ENCODE data around the gene TMPRSS6.

DNA sequence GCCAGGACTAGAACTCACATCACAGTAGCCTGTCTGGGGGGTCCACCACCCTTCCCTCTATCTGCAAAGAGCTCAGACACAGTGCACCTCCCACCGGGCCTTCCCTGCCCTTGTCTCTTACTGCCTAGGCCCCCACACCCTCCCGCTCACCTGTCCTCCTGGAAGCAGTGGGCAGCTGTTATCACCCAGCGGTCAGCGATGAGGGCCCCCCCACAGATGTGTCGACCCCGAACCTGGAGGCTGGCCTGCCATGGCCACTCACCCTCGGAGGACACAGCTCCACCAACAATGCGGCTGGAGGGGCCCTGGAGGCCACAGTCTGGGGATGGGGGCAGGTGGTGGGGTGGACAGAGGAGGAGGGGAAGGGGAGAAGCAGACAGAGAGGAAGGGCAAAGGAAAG is 39.2 kb downstream of the TMPRSS6 start:
- TF ChIP-seq, protein P1, sequence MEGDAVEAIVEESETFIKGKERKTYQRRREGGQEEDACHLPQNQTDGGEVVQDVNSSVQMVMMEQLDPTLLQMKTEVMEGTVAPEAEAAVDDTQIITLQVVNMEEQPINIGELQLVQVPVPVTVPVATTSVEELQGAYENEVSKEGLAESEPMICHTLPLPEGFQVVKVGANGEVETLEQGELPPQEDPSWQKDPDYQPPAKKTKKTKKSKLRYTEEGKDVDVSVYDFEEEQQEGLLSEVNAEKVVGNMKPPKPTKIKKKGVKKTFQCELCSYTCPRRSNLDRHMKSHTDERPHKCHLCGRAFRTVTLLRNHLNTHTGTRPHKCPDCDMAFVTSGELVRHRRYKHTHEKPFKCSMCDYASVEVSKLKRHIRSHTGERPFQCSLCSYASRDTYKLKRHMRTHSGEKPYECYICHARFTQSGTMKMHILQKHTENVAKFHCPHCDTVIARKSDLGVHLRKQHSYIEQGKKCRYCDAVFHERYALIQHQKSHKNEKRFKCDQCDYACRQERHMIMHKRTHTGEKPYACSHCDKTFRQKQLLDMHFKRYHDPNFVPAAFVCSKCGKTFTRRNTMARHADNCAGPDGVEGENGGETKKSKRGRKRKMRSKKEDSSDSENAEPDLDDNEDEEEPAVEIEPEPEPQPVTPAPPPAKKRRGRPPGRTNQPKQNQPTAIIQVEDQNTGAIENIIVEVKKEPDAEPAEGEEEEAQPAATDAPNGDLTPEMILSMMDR (IDR thresholded peaks at IDR 0.05; ENCODE audit: insufficient read depth, low read length, poor library complexity, severe bottlenecking), result no peak
- no peak for TF ChIP-seq EZH2phosphoT487 (conservative IDR thresholded peaks at IDR 0.05; ENCODE audit: low read length)

Measured in SU-DHL-6 (cell line).